Stimulated activated CD8-positive, alpha-beta memory T cell treated with anti-CD3 and anti-CD28 coated beads, Interleukin-7, amount 100 ng/mL, for 1 hour (primary cell): ENCODE measurements around the gene SLC25A44.

ENCODE experiments used
- DNase-seq, 2 donors: peaks; one replicate each; pipeline ENCODE4 v3.0.0-alpha.2; 2020; ENCODE audit warnings: low read depth in 2 of 2

The SLC25A44 gene

GRCh38 chr1:156241311-156241811, 47.5 kb downstream of the SLC25A44 start:
- DNase-seq: no peak

GRCh38 chr1:156241926-156242325, 48.0 kb downstream of the SLC25A44 start, which contains the start of gene BGLAP:
Gene BGLAP, plus strand, starts transcription at chr1:156242184. Its CDS starts 48 bp downstream, at chr1:156242232.
- no peak for DNase-seq

GRCh38 chr1:156242738-156243137, 48.8 kb downstream of the SLC25A44 start:
- no peak for DNase-seq

GRCh38 chr1:156244126-156244525, 50.2 kb downstream of the SLC25A44 start:
- no peak for DNase-seq

GRCh38 chr1:156244712-156245111, 50.8 kb downstream of the SLC25A44 start:
- no peak for DNase-seq

DNA sequence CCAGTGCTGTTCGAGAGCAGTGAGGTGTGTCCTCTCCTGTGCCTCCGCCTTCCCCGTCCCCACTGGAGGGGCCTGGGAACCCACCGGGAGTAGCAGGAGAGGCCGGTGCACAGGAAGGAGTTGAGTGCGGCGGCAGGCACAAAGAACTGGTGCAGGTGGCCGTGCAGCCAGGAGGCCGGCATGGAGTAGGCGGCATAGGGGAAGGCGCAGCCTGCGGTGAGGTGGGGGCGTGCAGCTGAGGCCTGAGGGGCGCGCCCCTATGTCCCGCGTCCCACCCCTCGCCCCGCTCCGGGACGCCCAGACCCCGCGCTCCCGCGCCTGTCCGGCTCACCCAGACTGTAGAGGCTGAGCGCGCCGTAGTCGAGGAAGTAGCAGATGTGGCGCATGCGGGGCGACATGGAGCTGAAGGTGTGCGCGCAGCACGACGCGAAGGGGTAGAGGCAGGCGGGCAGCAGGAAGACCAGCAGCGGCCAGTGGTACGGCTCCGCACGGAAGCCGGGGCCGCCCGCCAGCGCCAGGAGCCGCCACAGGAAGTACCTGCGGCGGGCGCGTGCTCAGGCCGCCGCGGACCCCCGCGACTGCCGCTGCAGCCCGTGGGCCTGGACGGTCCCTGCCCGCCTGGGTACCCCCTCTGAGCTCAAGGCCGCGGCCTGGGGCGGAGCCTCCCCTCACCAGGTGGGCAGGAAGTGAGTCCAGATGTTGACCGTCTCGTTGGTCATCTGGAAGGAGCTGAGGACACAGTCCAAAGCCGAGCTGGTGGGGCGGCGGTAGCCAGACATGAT, 51.7 kb downstream of the SLC25A44 start:
- DNase-seq: peak in 1 of 2 donors; percentile 14

- DNase-seq: no peak
These were observed 52.4 kb downstream of the SLC25A44 start for GRCh38 chr1:156246241-156246780.

GRCh38 chr1:156246781-156247459, 53.0 kb downstream of the SLC25A44 start:
- DNase-seq: no peak

GRCh38 chr1:156247460-156248322, 53.8 kb downstream of the SLC25A44 start, which contains the start of gene PAQR6:
Gene PAQR6, minus strand, starts transcription at chr1:156248056. Its CDS starts 1,325 bp downstream, at chr1:156246731.
- DNase-seq: no peak

- DNase-seq: no peak
These were observed 54.4 kb downstream of the SLC25A44 start for GRCh38 chr1:156248323-156248683.

- DNase-seq: no peak
These were observed 55.7 kb downstream of the SLC25A44 start for GRCh38 chr1:156249593-156249992.

- DNase-seq: no peak
These were observed 57.6 kb downstream of the SLC25A44 start for GRCh38 chr1:156251527-156251926.

DNA sequence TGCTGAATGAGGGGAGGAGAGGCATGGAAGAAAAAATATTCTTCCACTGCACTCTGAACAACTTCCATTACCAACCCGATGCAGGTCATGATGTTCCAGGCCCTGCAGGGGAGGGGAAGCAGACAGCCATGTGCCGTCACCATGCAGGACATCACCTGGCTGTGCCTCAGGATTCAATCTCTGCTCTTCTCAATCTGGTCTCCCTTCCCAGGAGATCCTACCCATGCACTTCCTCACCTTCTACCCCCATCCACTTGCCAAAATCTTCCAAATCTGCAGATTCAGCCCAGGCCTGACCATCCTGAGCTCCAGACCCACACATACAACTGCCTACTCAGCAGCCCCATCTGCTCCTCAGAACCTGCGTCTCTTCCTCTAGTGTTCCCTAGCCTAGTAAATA, 59.7 kb downstream of the SLC25A44 start:
- DNase-seq: no peak

DNA sequence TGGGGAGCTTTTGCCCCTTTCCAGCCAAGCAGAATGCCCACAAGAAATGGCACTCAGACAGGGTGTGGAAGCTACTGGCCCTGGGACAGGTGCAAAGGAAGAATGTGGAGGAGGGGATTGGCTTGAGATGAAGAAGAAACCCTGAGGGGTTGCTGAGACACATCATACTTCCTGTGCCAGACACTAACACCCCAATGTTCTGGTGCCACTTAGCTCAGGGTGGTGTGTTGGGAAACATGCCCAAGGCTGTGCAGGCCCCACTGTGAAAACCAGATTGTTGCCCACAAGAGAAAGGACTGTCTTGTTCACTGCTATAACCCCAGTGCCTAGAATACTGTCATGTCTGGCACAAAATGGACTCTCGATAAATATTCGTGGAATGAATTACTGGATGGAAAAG, 63.8 kb downstream of the SLC25A44 start:
- no peak for DNase-seq

DNA sequence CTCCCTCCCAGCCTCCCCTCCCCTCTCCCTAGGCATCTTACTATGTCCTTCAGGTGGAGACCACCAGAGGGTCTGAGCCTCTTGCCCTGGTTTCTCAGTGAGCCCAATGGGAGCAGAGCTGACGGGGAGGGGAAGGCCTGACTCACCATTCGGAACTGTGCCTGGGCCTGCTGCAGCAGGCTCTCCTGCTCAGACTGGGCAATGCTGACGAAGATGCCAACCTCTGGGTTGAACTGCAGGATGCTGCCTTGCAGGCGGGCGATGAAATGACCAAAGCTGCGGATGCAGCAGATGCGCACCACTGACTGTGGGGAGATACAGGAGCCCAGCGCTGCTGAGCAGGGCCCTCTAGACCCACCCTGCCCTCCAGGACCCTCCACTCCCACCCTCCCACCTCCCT, 65.0 kb downstream of the SLC25A44 start:
- no peak for DNase-seq

- DNase-seq: no peak
These were observed 65.9 kb downstream of the SLC25A44 start for GRCh38 chr1:156259805-156260204.

DNA sequence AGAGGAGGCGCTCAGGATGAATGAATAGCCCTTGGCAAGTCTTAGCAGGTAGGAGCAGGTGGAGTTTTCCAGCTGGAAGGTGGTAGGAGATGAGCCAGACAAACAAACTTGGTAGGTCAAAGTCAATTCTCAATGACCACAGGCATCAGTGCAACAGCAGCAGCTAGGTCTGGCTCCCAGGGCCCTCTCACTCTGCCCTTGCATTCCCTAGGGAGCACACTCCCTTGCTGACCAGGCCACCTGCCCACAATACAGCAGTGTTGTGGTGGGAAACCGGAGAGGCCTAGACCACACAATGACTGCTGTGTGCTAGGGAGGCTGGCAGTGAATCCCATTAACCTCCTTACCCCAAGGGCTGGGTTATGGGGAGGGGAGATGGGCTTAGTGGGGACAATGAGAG, 67.0 kb downstream of the SLC25A44 start:
- no peak for DNase-seq
